RWPE2 (cell line): ENCODE results near the gene PRSS53.

Experiments
- ATAC-seq: fragments of 200-7000 bp; cut with Tn5 transposase; 3 replicates; pipeline ENCODE4 v1.9.1; 2021; ENCODE audit warnings: low read depth
- DNase-seq: peaks from one replicate; pipeline ENCODE4 v3.0.0-alpha.2; 2020; ENCODE audit warnings: low spot score
- H3K27ac ChIP-seq: fragments of 450-650 bp; 2 replicates; pipeline ENCODE4 v1.5.1; 2017; ENCODE audit warnings: mild to moderate bottlenecking; ENCODE audit not compliant: poor library complexity, severe bottlenecking
- H3K27me3 ChIP-seq: fragments of 250-450 bp; sonication (Bioruptor Pico); 2 replicates; pipeline ENCODE4 v1.5.1; 2021; ENCODE audit warnings: mild to moderate bottlenecking, moderate library complexity; ENCODE audit not compliant: insufficient read depth, poor library complexity, severe bottlenecking
- H3K36me3 ChIP-seq: fragments of 250-450 bp; sonication (Bioruptor Pico); 2 replicates; pipeline ENCODE4 v1.5.1; 2020; ENCODE audit warnings: low read depth, mild to moderate bottlenecking, moderate library complexity
- H3K4me1 ChIP-seq: fragments of 250-450 bp; sonication (Bioruptor Pico); 2 replicates; pipeline ENCODE4 v1.5.1; 2021; ENCODE audit warnings: mild to moderate bottlenecking, moderate library complexity; ENCODE audit not compliant: insufficient read depth, poor library complexity, severe bottlenecking
- H3K4me3 ChIP-seq: fragments of 250-450 bp; sonication (Bioruptor Pico); 2 replicates; pipeline ENCODE4 v1.5.1; 2021; ENCODE audit warnings: mild to moderate bottlenecking, moderate library complexity; ENCODE audit not compliant: severe bottlenecking
- H3K9me3 ChIP-seq: fragments of 250-450 bp; sonication (Bioruptor Pico); 2 replicates; pipeline ENCODE4 v1.5.1; 2021; ENCODE audit warnings: mild to moderate bottlenecking, moderate library complexity; ENCODE audit not compliant: severe bottlenecking
- CTCF ChIP-seq: fragments of 450-650 bp; IDR thresholded peaks from one replicate; pipeline ENCODE4 v1.5.1; 2017; ENCODE audit warnings: mild to moderate bottlenecking, moderate library complexity; ENCODE audit not compliant: poor library complexity, severe bottlenecking

PRSS53 gene

GRCh38 chr16:31099860-31100638 lies 11.3 kb upstream of the PRSS53 start:
- ATAC-seq = no peak; the same call in 2 of the 3 replicates
- H3K9me3 ChIP-seq = no peaks in the 10 kb centered on the region
- DNase-seq = no peak
- H3K4me3 ChIP-seq = no peak overlapping the region
- H3K27ac ChIP-seq = no peak overlapping the region
- H3K36me3 ChIP-seq = no peaks in the 10 kb centered on the region
- H3K4me1 ChIP-seq = no peaks in the 10 kb centered on the region
- no peak for TF ChIP-seq CTCF
- no peaks in the 10 kb centered on the region for H3K27me3 ChIP-seq

- H3K36me3 ChIP-seq = peaks cover 24% of the 10 kb centered on the region
- DNase-seq (peak; percentile 98), ATAC-seq (peak; percentile 95)
- H3K4me3 ChIP-seq = peak within 1 kb of the TSS; percentile 66
- no peaks in the 10 kb centered on the region for H3K27me3 ChIP-seq
- H3K4me1 ChIP-seq = no peaks in the 10 kb centered on the region
- H3K9me3 ChIP-seq = no peaks in the 10 kb centered on the region
- TF ChIP-seq CTCF = no peak
- peak within 1 kb of the TSS; percentile 81 for H3K27ac ChIP-seq
These were observed 5.8 kb upstream of the PRSS53 start, which contains the start of gene VKORC1 for GRCh38 chr16:31094424-31095120. TSS of gene VKORC1 (minus strand) at chr16:31094797. CDS start at chr16:31094729, 68 bp downstream.

GRCh38 chr16:31094088-31094423 lies 5.3 kb upstream of the PRSS53 start:
- peak overlapping the region; percentile 81 for H3K27ac ChIP-seq
- ATAC-seq = no peak; the same call in 2 of the 3 replicates

GRCh38 chr16:31093132-31093703 lies 4.5 kb upstream of the PRSS53 start:
- ATAC-seq = peak; percentile 26

More at GRCh38 chr16:31094088-31094423, 5.3 kb upstream of the PRSS53 start:
- Histone ChIP-seq H3K4me3 (peak overlapping the region; percentile 66), H3K4me1 (no peaks in the 10 kb centered on the region), H3K9me3 (no peaks in the 10 kb centered on the region), H3K27me3 (no peaks in the 10 kb centered on the region), H3K36me3 (peaks cover 29% of the 10 kb centered on the region)
- peak; percentile 49 for DNase-seq
- no peak for TF ChIP-seq CTCF

More at GRCh38 chr16:31093132-31093703, 4.5 kb upstream of the PRSS53 start:
- Histone ChIP-seq H3K9me3 (no peaks in the 10 kb centered on the region), H3K4me3 (peak overlapping the region; percentile 66), H3K4me1 (no peaks in the 10 kb centered on the region), H3K27ac (peak overlapping the region; percentile 81), H3K36me3 (peaks cover 32% of the 10 kb centered on the region), H3K27me3 (no peaks in the 10 kb centered on the region)
- TF ChIP-seq CTCF = no peak
- peak; percentile 61 for DNase-seq
